ENCODE data around the gene NOXO1.

GRCh38 chr16:1932050-1933028, 48.9 kb downstream of the NOXO1 start:
- TF ChIP-seq, protein P1, sequence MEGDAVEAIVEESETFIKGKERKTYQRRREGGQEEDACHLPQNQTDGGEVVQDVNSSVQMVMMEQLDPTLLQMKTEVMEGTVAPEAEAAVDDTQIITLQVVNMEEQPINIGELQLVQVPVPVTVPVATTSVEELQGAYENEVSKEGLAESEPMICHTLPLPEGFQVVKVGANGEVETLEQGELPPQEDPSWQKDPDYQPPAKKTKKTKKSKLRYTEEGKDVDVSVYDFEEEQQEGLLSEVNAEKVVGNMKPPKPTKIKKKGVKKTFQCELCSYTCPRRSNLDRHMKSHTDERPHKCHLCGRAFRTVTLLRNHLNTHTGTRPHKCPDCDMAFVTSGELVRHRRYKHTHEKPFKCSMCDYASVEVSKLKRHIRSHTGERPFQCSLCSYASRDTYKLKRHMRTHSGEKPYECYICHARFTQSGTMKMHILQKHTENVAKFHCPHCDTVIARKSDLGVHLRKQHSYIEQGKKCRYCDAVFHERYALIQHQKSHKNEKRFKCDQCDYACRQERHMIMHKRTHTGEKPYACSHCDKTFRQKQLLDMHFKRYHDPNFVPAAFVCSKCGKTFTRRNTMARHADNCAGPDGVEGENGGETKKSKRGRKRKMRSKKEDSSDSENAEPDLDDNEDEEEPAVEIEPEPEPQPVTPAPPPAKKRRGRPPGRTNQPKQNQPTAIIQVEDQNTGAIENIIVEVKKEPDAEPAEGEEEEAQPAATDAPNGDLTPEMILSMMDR (conservative IDR thresholded peaks at IDR 0.05 in 1 of 2, IDR thresholded peaks at IDR 0.05 in 1 of 2; ENCODE audit: extremely low read depth in 1 of 2, insufficient read depth in 1 of 2, low read depth in 1 of 2, low read length in 2 of 2) = peak in 1 of 2 donors; percentile 57
- no peak for TF ChIP-seq EZH2 (IDR thresholded peaks at IDR 0.05; ENCODE audit: borderline replicate concordance, low read length)
